Retinal pigment epithelial cell (primary cell): ENCODE data around the gene GOLGA6L7.

Experiments used
- DNase-seq: peaks from one replicate; pipeline ENCODE4 v3.0.0-alpha.2; 2010; ENCODE audit warnings: low read depth
- H3K4me3 ChIP-seq: 2 replicates; pipeline ENCODE4 v1.5.1; 2011; ENCODE audit warnings: mild to moderate bottlenecking, low read length, control low read depth, moderate library complexity
- TF ChIP-seq, protein P1 (sequence below): conservative IDR thresholded peaks from 2 replicates; pipeline ENCODE4 v1.5.1; 2011; ENCODE audit warnings: low read depth, low read length, control low read depth, inconsistent platforms

Gene GOLGA6L7

DNA sequence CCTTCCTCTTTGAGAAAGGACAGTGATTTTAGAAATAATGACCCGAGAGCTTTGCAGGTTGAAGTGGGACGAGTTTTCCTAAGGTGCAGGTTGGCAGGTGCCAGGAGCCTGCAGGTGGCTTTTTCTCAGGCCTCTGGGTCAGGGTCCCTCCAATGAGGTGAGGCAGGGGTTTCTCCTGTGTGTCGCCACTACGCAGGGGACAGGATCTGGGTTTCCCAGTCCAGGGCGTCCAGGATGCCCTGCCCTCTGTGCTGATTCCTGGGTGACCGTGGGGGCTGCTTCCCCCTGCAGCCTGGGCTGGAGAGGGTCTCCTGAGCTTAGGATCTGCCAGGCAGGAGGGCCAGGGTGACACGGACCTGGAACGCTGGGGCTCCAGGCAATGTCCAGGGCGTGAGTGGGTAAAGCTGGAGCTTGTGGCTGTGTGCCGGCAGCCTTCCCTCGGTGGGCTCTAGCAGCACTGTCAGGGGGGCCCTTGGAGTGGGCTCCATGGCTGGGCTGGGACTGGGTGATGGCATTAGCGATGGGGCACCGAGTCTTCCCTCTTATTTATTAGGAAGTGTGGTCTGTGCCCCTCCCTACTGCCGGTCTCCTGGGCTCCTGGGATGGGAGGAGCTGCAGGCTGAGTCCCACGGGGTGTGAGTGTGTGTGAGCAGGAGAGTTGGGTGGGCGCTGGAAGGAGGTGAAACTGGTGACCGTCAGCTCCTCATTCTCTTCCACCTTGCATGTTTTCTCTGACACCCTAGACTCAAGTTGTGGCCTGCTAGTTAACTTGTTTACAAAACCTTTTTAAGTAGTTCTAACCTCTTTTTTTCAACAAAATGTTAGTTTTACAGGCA lies 39.1 kb upstream of the GOLGA6L7 start:
- H3K4me3 ChIP-seq, result peak overlapping the region; percentile 57
- DNase-seq, result no peak
- TF ChIP-seq, protein P1, sequence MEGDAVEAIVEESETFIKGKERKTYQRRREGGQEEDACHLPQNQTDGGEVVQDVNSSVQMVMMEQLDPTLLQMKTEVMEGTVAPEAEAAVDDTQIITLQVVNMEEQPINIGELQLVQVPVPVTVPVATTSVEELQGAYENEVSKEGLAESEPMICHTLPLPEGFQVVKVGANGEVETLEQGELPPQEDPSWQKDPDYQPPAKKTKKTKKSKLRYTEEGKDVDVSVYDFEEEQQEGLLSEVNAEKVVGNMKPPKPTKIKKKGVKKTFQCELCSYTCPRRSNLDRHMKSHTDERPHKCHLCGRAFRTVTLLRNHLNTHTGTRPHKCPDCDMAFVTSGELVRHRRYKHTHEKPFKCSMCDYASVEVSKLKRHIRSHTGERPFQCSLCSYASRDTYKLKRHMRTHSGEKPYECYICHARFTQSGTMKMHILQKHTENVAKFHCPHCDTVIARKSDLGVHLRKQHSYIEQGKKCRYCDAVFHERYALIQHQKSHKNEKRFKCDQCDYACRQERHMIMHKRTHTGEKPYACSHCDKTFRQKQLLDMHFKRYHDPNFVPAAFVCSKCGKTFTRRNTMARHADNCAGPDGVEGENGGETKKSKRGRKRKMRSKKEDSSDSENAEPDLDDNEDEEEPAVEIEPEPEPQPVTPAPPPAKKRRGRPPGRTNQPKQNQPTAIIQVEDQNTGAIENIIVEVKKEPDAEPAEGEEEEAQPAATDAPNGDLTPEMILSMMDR, result no peak

DNA sequence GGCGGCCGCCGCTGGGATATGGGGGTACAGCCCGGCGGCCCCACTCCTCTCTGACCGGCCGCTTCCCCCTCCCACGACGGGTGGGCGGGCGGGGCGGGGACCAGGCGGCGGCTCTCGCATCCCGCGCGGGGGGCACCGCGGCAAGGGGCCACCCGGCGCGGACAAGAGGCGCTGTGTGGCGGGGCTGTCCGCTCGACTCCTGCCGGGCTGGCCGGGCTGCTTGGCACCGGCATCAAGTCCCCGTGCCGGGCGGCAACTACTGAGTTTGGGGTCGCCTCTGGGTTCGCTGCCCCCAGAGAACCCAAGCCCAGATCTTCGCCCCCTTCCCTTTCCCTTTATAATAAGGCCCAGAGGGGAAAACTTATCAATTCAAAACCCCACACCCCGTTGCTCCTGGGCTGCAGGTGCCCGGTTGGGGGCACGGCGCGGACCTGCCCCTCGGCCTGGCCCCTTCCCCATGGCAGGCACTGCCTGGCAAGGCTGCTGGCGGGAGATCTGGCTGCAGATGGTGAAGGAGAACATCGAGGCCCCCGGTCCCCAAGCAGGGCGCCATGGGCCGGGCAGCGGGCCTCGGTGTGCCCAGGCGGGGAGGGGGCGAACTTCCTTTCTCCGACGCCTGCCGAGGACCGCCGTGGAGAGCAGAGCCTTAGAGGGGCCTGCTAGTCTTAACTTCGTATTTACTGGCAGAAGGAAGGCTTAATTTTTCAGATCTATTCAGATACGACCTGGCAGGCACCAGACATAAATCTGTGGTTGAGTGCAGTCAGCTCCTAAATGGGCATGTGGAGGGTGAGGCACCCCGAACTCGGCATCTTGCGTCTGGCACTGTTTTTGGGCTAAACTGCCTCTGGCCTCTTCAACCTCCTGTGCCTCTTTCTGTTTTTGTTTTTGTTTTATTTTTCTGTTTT lies 38.2 kb upstream of the GOLGA6L7 start:
- TF ChIP-seq, protein P1, result no peak
- no peak for DNase-seq
- peak overlapping the region; percentile 57 for H3K4me3 ChIP-seq

DNA sequence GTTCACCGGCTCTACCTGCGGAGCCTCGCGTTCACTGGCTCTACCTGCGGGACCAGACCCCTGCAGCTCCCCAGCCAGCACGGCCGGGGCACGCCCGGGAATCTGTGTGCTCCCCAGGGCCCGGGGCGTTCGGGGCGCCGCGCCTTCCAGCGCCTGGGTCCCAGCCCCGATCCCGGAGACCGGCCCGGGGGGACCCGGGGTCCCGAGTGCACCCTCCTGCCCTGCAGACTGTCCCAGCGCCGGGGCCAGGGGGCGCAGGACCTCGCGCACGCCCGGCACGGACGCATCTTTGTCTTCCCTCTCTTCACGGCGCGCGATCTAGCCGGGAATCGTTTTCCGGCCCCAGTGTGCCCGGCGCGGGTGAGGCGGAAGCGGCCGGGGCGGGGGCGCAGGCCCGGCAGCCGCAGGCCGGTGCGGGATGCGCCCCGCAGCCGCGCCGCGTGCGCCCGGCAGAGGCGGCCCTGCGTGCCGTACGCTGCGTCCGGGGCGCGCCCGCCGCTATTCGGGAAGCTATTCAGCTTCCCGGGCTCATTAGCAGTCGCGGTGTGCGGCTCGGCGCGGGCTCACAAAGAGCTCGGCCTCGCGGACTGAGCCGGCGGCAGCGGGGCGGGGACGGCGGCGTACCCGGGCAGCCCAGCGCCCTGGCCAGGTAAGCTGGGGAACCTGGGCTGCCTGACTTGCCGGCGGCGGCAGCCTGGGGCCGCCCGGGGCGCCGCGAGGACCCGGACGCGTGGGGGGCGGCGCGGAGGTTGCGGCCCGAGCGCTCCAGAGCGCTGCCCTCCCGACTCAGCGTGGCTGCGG lies 37.4 kb upstream of the GOLGA6L7 start, which contains the start of gene APBA2:
Gene APBA2, plus strand, starts transcription at position 345 of the 801 bp plus-strand sequence. CDS start 167,911 bp downstream, outside the sequence.
- H3K4me3 ChIP-seq, result peak within 1 kb of the TSS; percentile 57
- TF ChIP-seq, protein P1, result no peak
- no peak for DNase-seq

DNA sequence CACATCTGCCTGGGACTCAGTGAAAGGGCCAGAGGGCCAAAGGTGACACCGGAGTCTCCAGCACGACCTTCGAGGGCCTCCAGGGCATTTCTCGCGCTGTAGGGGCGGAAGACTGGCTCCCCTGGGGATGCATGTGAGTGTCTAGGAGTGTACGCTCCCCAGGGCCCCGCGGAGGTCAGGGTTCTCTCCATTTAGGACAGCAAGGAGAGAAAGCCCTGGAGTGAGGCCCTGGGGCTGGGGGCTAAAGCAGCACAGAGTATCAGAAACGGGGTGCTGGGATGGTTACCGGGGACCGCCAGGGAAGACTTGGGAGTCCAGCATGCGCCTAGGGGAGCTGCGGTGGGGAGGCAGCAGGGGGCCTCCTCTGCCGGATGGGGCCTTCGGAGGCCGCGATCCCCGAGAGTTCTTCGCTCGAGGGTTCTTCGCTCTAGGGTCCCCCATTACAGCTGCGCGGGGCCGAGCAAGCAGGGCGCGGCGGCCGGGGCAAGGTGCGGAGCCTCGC lies 36.7 kb upstream of the GOLGA6L7 start:
- DNase-seq, result no peak
- TF ChIP-seq, protein P1, result no peak
- peak overlapping the region; percentile 57 for H3K4me3 ChIP-seq

DNA sequence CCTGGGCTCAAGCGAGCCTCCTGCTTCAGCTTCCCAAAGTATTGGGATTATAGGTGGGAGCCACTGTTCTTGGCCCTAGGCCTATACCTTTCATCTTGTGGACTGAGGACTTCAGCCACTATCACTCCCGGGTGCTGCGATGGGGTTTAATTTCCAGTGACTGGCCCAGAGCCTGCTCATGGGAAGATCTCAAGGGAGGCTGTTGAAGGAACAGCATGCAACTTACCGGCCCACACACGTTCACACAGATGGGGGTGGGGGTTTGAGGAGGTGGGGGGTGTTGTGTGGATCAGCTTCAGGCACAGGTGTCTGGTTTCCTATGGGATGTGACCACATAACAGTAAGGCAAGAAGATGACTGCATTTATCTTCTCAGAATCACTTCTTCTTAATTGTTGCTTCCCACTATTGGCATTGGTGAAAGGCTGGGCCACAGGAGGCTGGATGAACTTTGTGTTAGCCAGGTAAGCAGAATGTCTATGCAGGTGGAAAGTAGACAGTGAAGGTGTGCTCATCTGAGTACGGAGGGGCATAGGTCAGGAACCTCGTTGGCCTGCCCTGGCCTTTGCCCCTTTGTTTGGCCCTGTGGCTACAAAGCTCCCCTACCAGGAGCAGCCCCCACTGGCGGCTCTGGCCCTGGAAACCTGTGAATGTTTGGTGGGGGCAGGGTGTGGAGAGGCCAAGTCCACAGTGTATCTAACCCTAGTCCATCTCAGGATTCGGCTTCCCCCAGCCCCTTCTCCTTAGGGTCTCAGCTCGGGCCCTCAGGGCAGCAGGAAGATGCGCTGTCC lies 35.9 kb upstream of the GOLGA6L7 start:
- DNase-seq, result no peak
- H3K4me3 ChIP-seq, result no peak overlapping the region
- TF ChIP-seq, protein P1, result no peak

DNA sequence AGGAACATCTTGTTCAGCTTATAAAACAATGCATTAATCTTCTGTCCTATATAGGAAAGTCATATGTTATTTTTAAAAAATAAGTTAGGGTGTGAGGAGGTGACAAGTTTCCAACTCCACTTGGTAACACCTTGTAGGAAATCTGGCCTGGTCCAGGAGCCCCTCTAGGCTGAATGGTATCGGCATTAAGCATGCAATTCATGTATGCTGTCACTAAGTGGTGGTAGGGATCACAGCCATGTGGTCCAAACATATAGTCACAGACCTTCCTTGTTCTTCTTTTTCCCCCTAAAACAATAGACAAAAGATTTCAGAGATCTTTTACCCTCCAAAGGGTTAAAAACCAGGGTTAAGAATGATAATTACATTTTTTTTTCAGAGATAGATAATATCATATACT lies 33.2 kb upstream of the GOLGA6L7 start:
- no peak for DNase-seq
- TF ChIP-seq, protein P1, result peak; percentile 28
- H3K4me3 ChIP-seq, result no peak overlapping the region
